GM21381 (cell line): Measurements from ENCODE around the gene AAK1.

Source experiments
- ATAC-seq: cut with Tn5 transposase; IDR thresholded peaks from one replicate; pipeline ENCODE4 v1.9.1; 2021; ENCODE audit warnings: mild to moderate bottlenecking, moderate library complexity; ENCODE audit not compliant: unreplicated experiment

The AAK1 gene

DNA sequence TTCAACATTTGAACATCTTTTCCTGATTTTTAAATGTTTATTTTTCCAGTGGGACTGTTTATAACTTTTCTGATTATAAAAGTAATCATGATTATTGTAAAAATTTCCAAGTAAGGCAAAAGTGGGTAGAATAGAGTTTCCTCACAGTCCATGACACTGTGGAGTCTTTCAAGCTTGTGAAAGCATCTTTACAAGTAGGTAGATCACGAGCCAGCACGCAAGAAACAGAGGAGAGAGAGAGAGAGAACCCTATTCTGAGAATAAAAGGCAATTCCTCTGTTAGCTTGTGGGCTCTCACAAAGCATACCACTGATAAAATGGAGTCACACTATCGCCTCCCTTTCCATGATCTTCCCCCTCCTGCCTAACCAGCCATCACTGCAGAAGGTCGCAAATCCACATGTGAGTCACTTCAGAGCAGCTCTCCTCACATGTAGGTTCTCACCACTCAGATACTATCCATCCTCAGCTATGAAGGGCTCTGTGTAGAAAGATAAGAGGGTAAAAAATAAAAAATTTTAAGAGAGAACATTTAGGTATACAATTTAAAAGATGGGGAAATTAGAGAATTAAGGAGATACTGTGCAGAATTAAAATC, 40.3 kb downstream of the AAK1 start:
- no peak for ATAC-seq

DNA sequence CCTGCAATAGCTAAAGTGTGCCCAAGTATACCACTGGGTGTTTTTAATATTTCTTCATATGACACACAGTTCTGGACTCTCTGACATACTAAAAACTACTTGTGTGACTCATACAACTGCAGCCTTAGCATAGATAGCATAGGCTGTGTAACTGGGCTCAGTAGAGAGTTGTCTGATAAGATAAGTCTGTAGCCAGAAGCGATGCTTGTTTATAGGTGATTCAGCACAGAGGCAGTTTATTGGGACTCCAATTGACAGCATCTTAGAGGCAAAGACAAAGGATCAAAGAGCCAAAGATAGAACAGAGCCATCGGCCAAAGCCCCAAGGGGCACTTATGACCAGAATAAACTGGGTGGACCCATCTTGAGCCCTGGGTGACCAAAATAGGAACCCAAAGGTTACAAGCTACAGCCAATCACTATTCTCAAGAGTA, 42.3 kb downstream of the AAK1 start:
- ATAC-seq: no peak

DNA sequence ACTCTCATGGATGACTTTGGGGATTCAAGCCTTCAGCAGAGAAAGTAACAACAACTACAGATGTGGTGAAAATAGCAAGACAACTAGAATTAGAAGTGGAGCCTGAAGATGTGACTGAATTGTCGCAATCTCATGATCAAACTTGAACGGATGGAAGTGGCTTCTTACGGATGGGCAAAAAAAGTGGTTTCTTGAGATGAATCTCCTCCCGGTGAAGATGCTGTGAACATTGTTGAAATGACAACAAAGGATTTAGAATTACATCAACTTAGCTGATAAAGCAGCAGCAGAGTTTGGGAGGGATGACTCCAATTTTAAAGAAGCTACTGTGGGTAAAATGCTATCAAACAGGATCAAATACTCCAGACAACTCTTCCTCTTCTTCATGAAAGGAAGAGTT, 43.1 kb downstream of the AAK1 start:
- no peak for ATAC-seq

DNA sequence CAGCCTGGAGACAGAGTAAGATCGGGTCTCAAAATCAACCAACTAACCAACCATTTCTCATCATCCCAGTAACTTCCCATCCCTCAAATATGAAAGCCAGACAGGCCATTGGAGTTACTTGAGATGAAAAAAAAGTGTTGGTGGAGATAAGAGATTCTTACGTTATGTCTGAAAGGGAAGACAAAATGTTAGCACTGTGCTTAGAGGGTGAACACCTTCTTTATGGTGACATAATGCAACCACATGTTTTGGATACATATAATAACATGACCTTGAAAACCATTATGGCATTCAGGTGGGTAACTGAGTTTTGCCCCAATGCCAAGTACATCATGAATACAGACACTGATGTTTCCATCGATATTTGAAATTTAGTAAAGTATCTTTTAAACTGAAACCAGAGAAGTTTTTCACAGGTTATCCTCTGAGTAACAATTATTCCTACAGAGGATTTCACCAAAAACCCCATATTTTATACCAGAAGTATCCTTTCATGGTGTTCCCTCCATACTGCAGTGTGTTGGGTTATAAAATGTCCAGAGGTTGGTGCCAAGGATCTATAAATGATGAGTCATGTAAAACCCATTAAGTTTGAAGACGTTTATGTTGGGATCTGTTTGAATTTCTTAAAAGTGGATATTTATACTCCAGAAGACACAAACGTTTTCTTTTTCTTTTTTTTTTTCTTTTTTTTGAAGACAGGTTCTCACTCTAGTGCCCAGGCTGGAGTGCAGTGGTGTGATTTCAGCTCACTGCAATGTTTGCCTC, 45.5 kb downstream of the AAK1 start:
- no peak for ATAC-seq

DNA sequence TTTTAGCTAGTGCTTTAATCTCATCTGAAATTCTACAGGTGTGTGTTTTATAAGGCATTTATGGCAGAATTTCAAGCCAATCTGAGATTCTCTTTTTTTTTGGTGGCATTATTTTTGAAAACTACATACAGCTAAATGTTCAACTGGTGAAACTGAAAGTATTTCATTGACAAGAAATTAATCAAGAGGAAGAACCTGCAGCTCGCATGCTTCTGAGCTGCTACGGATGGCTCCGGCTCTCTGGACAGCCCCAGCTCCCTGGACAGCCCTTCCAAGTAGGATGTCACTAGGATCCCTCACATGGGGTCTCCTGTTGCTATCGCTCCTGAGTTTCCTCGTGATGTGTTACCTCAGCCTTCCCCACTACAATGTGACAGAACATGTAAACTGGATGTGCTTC, 46.4 kb downstream of the AAK1 start:
- ATAC-seq: no peak

DNA sequence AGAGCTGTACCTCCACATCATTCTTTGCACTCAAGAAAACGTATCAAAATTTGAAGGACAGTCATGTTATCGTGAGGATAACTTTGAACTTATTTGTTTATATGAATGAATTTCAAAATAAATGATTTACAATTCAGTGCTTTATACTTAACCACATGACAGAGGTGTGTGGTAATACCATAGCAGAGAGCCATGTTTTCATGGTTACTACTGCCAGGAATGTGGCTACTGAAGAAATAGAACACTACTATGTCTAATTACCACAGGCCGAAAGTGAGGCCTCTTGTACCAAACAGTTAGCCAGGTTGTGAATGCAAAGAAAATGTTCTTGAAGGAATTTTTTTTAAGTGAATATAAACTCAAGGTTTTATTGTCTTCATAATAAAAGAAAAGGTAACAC, 49.2 kb downstream of the AAK1 start:
- ATAC-seq: no peak

DNA sequence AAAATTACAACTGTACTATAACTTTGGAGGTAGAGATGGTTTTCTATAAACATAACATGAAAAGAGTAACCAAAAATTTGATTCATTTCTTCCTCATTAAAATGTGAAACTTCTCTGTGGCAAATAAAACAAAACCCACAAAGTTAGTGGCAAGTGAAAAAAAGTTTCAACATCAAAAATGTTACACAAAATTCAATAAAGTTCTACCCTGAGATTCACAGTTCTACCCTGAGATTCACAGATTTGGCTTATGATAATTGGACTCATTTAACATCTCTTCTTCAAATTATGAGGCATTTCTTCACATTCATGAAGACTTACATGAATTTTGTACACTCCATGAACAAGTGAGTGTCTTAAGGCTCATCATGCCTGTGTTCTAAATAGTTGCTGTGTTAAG, 51.0 kb downstream of the AAK1 start:
- no peak for ATAC-seq

DNA sequence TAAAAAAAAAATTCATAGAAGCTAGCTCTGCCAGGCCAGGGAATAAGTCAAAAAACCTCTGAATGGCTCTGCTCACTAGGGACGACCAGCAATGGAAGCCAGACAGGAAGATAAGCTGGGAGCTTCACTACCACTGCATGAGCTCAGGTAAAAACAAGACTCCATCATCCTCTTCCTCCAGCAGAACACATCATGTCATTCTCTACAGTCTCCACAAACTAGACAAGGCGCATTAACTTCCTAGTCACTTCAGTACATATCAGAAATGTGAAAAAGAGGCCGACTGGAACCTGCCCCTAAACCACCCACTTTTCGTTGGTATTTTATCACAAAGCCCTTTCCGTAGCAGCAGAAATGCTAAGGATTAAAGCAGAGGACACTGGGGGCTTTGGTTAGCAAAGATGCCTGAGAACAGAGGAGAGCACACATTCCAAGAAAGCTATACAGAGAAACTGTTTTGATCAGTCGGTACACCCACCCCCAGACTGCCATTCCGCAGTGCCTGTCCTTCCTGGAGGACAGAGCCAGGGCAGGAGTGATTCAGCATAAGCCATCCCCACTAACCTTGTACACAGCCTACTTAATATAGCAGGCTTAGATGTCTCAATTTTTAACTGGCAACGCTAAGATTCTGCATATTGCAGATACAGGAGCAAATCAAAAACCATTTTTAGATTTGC, 53.4 kb downstream of the AAK1 start:
- ATAC-seq: no peak

DNA sequence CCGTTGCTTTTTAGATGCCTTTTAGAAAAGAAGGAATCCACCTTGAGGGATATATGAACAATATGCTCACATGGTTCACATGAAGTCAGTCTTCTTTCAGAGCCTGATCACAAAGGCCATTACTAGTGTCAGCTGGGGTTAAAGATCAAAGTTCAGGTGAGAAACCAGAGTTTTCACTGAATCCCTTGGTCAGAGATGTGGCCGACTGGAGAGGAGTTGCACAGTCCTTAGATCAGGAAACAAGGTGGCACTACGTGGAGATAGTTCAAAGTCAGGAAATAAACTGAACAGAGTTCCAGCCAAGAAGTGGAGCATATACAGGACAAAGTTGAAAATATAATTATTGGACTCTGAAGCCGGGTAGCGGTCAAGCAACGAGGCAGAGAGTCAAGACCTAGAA, 54.6 kb downstream of the AAK1 start:
- no peak for ATAC-seq

DNA sequence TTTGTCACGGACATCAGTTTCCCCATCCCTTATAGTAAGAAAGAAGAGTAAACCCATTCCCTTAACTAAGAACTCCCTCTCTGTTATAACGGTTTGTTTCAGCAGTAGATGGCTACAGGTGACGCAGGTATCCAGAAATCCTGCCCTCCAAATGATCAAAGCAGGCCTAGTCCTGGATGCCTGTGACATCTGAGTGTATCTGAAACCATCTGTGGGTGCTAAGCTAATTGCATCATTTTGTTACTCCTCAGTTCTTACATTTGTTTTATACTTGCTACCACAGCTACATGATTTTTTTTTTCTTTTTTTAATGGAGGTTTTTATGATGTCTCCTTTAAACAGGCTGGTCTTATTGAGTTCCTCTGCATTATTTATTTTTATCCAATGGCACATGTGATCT, 55.1 kb downstream of the AAK1 start:
- ATAC-seq: no peak

DNA sequence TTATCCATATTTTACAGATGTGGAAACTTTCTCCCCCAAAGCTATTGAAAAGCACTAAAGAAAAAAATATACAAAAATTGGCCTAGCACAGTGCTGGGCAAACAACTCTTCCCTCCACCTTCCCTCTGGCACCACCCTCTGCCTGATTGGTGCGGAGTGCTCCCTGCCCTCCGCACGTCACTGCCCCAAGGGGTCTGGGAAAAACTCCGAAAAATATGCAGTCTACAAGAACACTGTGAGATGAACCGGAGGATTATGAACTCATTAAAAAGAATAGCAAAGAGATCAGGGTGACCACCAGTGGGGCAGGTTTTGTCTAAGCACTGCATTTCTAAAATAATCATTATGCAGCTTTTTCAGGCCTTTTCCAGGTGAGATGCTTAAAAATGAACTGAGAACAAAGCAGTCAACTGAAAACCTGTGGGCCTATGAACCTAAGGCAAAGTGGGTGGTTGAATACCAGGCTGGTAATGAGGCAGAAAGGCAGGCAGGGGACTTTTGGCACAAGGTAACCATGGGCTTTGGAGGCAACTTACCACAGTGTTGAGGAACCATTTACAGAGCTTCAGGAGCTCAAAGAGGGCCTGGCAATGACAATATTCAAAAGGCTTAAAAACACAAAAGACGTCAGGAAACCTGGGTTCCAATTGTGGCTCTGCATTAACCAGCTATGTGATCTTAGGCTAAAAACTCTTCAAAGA, 57.5 kb downstream of the AAK1 start:
- no peak for ATAC-seq

DNA sequence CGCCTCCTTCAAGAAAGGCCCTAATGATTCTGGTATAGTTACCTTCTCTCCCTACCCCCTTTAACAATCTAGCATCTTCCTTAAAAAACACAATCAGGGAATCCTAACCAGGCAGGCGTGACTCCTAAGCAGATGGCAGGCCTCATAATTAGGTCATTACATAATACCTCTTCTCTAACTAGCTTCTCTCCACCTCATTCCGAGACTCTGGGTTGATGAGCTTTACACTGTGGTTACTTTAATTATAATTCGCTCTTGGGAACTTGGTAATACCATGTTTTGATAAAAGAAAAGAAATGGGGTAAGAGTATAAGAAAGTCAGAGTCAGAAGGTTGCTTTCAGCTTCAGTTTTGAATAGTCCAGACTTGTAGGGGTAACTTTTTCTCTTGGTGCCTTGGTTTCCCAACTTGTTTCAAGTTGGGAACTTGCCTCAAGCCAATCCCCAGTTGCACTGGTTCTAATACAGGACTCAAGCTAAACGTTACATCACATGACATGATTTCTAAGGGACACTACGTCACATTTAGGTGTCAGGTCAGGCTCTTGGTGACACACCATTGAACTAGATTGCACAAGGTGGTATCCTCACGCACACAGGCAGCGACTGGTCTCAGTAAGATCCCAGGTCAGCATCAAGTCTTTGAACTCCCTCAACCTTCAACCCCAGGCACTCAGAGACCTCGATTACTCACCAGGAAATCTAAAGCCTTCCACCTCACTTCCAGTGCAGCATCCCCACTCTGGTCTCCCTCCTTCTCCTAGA, 59.2 kb downstream of the AAK1 start:
- ATAC-seq: no peak

DNA sequence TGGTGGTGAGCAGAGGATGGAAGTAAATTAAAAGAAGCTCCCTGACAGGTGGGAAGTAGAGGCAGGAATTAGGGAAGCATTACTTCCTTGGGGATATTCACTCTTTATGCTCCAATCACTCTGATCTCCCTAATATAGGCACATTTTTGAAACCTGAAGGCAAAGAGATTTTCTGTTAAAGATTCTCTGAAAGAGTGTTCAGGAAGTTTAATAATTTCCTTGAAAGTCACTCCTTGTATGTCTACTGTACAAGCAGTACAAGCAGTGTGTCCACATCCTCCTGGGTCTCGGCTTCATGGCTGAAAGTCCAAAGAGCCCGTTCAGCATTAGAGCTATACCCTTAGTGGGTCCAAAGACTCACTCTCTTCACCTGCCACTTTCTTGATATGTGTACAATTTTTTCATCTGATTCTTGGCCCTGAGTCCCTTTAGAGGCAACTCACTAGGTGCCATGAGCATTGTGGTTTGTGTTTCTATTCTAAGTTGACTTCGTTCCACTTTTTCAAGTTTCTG, 60.2 kb downstream of the AAK1 start:
- no peak for ATAC-seq

DNA sequence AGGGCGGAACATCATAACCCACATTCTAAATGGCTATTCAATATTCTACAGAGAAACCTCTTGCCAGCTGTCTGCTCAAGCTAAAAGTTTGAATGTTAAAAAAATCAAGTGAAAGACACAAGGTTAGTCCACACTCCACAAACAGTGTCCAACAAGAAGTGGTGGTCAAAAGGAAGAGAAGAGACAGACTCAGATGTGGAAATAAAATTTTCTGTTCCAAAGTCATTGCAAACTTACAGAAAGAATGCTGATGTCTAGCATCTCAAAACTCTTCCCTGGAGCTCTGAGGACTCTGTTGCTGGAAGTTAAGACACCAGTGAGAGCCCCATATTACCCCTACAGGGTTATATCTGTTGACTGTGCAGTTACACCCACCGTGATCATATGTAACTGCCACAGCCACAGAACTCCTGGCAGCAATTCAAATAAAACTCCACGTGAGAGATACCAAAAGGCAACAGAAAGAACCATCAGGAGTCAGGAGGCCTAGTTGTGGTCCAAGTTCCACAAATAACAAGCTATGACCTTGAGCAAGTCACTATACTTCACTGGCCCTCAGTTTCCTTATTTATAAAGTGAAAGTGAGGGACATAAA, 60.9 kb downstream of the AAK1 start:
- no peak for ATAC-seq

DNA sequence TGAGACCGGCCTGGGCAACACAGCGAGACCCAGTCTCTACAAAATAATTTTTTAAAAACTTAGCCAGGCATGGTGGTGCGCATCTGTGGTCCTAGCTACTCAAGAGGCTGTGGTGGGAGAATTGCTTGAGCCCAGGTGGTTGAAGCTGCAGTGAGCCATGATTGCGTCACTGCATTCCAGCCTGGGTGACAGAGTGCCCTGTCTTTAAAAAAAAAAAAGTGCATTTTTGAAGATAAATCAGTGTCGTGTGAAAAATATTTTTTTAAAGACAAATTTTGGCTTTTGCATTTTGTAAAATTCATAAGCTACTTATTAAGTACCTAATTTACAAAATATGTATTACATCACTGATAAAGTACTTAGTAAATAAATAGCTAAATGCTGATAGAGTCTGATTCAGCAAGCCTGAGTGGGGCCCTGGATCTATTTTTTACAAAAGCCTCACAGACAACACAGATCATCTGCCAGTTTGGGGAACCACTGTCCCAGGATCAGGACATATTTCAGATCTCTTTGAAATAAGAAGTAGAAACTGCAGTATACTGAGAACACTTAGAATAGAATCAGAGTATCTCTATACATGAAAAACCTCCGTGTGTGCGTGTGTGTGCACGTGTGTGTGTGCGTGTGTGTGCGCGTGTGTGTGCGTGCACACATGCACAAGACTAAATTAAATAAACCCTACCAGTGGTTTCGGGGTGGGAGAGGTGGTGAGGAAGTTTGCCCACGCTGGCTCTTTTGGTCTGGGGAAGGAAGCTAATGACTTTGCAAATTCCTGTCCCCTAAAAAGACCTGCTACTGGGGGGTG, 61.6 kb downstream of the AAK1 start:
- ATAC-seq: no peak

DNA sequence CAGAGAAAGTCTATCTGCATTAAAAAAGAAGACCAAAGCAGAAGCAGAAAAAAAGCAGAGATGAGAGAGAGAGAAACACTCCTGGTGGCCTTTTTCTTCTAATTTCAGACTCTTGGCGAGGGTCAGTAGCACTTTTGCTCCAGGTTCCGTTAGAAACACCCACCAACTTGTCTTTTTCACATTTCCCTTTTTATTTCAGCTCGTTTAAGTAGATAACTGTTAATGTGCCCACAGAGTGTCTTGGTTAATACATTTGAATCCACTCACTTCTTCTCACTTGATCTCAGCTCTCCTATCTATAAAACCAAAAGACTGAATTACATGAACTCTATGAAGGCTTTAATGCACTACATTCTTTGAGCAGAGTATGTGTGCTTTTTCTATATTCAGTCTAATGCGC, 63.1 kb downstream of the AAK1 start:
- no peak for ATAC-seq

DNA sequence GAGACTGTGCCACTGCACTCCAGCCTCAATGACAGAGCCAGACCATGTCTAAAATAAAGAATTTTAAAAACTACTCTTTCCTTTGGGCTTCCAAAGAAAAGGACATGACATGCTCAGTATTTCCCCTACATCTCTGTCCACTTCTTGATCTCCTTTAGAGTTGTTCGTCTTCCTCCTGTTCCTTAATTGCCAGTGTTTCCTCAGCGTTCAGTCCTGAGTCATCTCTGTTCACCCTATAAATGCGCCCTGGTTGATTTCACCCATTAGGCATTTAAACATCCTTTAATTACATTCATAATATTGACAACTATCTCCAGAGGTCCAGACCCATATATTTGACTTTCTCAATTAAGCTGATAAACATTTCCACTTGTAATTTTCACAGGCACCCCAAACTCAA, 64.0 kb downstream of the AAK1 start:
- ATAC-seq: no peak

DNA sequence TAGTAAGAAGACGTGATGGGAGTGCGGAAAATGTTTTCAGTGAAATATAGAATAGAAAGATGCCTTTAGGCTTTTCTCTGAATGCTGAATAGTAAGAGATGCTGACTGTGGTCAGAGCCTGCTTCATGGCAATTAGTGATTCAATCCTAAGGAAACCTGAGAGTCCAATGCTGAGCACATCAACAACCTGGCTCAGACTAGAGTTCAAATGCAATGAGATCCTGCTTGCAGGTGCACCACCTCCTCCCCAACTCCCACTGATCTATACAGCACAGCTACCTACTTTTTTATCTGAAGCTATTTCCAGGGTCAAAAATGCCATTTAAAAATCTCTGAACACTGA, 65.4 kb downstream of the AAK1 start:
- ATAC-seq: no peak

DNA sequence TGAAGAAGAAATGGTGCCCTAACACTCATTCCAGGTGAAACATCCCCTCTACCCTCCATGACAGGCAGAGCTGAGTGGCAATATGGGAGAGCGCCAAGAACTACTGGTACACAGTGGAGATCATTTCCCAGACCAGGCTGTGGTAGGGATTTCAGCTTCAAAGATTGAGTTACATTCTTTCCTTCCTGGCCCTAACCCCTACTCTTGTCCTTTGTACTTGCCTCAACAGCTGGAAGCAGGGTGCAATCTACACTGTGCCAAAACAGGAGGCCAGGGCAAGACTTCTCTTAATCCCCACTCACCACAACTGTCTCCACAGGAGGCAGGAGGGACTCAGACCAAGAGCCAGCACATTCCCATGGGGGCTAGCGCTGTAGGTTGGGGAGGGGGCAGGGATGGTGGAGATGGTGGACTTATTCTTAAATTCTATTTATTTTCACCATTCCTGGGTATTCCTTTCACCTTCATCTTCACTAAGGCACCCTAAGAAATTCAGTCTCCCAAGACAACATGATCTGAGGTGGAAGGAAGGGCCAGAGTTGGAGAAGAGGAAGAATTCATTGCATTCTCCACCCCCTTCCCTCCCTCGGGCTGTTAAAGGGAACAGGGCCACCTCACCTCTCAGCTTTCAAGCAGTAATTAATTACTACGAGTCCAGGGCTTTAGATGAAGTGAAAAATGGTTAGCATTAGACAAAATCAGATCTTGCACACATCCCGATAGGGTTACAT, 65.9 kb downstream of the AAK1 start:
- no peak for ATAC-seq
